Left lung (tissue), 10 donors: Measurements from ENCODE around the gene PRDM2. TPM values are rescaled to one million over a fixed set of nuclear protein-coding genes. Genes with fewer than 3 reads are reported as not detected.

Source experiments
- ATAC-seq: fragments of 200-7000 bp; cut with Tn5 transposase; one replicate; pipeline ENCODE4 v1.9.1; 2020; ENCODE audit warnings: moderate library complexity
- DNase-seq, 4 donors: peaks; one replicate each; pipeline ENCODE4 v3.0.0-alpha.2; 2013 to 2020
- H3K27ac ChIP-seq, 2 donors: fragments of 200-600 bp; sonication (generic) in 1 of 2; one replicate each; pipeline versions ENCODE4 v1.5.0 to v1.8.0; 2020 to 2021
- H3K27me3 ChIP-seq, 2 donors: fragments of 200-600 bp; sonication (generic) in 1 of 2; one replicate each; pipeline versions ENCODE4 v1.5.0 to v1.8.0; 2020 to 2021
- H3K36me3 ChIP-seq, 2 donors: fragments of 200-600 bp; sonication (generic) in 1 of 2; one replicate each; pipeline versions ENCODE4 v1.5.0 to v1.8.0; 2020 to 2021
- H3K4me1 ChIP-seq, 2 donors: fragments of 200-600 bp; one replicate each; pipeline ENCODE4 v1.8.0; 2021
- H3K4me3 ChIP-seq, 2 donors: fragments of 200-600 bp; sonication (generic) in 1 of 2; one replicate each; pipeline versions ENCODE4 v1.5.0 to v1.8.0; 2020 to 2021; ENCODE audit warnings: mild to moderate bottlenecking in 1 of 2
- H3K9me3 ChIP-seq, 2 donors: fragments of 200-600 bp; sonication (generic) in 1 of 2; one replicate each; pipeline versions ENCODE4 v1.5.0 to v1.8.0; 2020 to 2021
- intact Hi-C, 2 donors: fragments of 100-400 bp; cut with DNase I; formaldehyde crosslinking; loops; one replicate each; pipeline versions ENCODE4 v1.11.2 to v1.14.2; 2022
- polyA plus RNA-seq, 6 donors: library from polyadenylated mRNA; unstranded; fragments of 120-200 nt; gene quantifications; one replicate each; pipeline ENCODE4 v1.2.1, GENCODE V29; 2013; ENCODE audit not compliant: insufficient read length in 6 of 6
- total RNA-seq, 2 donors: library from RNA; stranded (reverse); fragmentation: NEBNext Ultra II Directional; extraction: Animal tissue kit (Norgen Biotek cat#: 25700); gene quantifications; one replicate each; pipeline ENCODE4 v1.2.1, GENCODE V29; 2021
- TF ChIP-seq, protein P1 (sequence below), 2 donors: fragments of 200-600 bp; sonication (generic) in 1 of 2; IDR thresholded peaks; one replicate each; pipeline versions ENCODE4 v1.5.0 to v1.8.0; 2021; ENCODE audit warnings: antibody characterized with exemption in 2 of 2
- donor health status: DM: no; HTN: yes; CAD: no.
- donor health status: DM: no; HTN: no; CAD: no.

PRDM2 gene
- total and polyA plus RNA-seq, 8 donors = 39.6 to 51.7 (median 44.9) TPM

DNA sequence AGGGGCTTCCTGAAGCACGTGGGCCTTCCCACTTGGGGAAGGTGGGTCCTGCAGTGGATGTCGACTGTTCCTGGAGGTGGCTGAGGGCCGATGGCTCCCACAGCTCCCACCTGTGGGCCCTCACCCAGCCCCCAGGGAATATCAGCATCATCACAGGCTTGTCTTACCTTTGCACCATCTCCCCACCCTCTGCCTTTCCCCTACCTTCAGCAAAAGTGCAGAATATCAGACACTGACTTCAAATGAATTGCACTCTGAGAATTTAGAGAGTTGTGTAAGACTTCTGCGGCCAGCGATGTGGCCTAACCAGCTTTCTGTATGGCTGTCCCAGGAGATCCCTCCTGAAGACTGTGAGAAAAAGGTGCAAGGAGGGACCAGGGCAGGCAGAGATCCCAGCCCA lies 105.4 kb downstream of the PRDM2 start:
- H3K36me3 ChIP-seq = peaks cover 0 to 4% of the 10 kb centered on the region in 2 donors
- H3K27me3 ChIP-seq = no peaks in the 10 kb centered on the region
- no peaks in the 10 kb centered on the region for H3K9me3 ChIP-seq
- H3K27ac ChIP-seq = no peak overlapping the region
- H3K4me1 ChIP-seq = peaks cover 0 to 10% of the 10 kb centered on the region in 2 donors
- intact Hi-C loops = no loop called here
- H3K4me3 ChIP-seq = no peak overlapping the region
- no peak for DNase-seq
- ATAC-seq = no peak
- TF ChIP-seq, protein P1, sequence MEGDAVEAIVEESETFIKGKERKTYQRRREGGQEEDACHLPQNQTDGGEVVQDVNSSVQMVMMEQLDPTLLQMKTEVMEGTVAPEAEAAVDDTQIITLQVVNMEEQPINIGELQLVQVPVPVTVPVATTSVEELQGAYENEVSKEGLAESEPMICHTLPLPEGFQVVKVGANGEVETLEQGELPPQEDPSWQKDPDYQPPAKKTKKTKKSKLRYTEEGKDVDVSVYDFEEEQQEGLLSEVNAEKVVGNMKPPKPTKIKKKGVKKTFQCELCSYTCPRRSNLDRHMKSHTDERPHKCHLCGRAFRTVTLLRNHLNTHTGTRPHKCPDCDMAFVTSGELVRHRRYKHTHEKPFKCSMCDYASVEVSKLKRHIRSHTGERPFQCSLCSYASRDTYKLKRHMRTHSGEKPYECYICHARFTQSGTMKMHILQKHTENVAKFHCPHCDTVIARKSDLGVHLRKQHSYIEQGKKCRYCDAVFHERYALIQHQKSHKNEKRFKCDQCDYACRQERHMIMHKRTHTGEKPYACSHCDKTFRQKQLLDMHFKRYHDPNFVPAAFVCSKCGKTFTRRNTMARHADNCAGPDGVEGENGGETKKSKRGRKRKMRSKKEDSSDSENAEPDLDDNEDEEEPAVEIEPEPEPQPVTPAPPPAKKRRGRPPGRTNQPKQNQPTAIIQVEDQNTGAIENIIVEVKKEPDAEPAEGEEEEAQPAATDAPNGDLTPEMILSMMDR (IDR thresholded peaks at IDR 0.05) = no peak

DNA sequence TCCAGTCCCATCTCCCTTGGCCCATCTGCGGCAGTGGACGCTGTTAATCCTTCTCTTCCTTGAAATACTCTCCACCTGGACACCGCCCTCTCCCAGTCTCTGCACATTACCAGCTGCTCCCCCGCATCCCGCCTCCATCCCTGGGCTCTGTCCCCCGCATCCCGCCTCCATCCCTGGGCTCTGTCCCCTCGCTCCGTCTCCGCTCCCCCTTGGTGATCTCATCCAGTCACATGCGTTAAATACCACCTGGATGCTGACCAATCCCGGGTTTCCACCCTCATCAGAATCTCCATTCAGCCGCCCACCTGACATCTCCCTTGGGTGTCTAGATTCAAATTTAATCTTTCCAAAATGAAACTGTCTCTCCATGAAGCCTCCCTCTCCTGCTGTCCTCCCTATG lies 106.1 kb downstream of the PRDM2 start:
- H3K27me3 ChIP-seq = no peaks in the 10 kb centered on the region
- H3K4me1 ChIP-seq = peaks cover 0 to 5% of the 10 kb centered on the region in 2 donors
- H3K9me3 ChIP-seq = no peaks in the 10 kb centered on the region
- H3K4me3 ChIP-seq = no peak overlapping the region
- ATAC-seq = no peak
- TF ChIP-seq, protein P1 (IDR thresholded peaks at IDR 0.05) = no peak
- DNase-seq = peak in 1 of 4 donors; percentile 49
- intact Hi-C loops = no loop called here
- H3K36me3 ChIP-seq = peaks cover 0 to 4% of the 10 kb centered on the region in 2 donors
- H3K27ac ChIP-seq = no peak overlapping the region

DNA sequence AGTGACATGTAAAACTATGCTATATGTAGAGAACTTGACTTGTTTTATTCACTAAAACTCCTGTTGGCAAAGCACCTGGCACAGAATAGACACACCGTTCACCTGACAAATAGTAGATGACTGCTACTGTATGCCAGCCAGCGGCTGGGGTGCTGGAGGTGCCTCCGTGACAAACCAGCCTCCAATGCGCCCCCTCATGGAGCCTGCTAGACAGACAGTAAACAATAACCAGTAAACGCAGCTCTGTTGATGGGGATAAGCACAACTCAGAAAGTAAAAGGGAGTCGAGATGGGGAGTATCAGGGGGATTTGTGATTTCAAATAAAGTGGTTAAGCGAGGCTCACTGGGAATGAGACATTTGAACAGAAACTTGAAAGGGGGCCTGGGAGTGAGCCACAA lies 107.2 kb downstream of the PRDM2 start:
- Histone ChIP-seq H3K4me1 (no peaks in the 10 kb centered on the region), H3K4me3 (no peak overlapping the region), H3K36me3 (peaks cover 0 to 4% of the 10 kb centered on the region in 2 donors), H3K27ac (no peak overlapping the region), H3K9me3 (no peaks in the 10 kb centered on the region), H3K27me3 (no peaks in the 10 kb centered on the region)
- TF ChIP-seq, protein P1 (IDR thresholded peaks at IDR 0.05) = no peak
- DNase-seq = peak in 1 of 4 donors; percentile 24
- intact Hi-C loops = no loop called here
- no peak for ATAC-seq

DNA sequence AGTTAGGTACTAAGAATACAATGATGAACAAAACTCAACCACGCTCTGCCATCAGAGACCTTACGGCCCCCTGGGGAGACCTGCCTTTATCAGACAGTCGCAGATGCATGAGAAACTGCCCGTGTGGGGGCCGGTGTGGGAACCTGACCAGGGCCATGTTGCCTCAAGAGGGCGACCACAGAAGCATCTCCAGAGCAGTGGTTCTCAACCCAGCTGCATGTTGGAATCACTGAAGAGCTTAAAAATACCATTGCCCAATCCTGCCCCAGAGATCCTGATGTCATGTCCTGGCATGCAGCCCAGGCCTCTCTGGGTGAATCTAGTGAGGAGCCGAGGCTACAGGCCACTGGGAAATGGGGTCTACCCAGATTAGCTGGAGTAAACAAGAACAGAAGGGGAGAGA lies 108.7 kb downstream of the PRDM2 start:
- DNase-seq (peak in 1 of 4 donors; percentile 32), ATAC-seq (no peak)
- H3K27ac ChIP-seq = no peak overlapping the region
- no peaks in the 10 kb centered on the region for H3K27me3 ChIP-seq
- no peak overlapping the region for H3K4me3 ChIP-seq
- H3K9me3 ChIP-seq = no peaks in the 10 kb centered on the region
- intact Hi-C loops = no loop called here
- peaks cover 0 to 4% of the 10 kb centered on the region in 2 donors for H3K36me3 ChIP-seq
- TF ChIP-seq, protein P1 (IDR thresholded peaks at IDR 0.05) = no peak
- H3K4me1 ChIP-seq = peaks cover 0 to 3% of the 10 kb centered on the region in 2 donors

DNA sequence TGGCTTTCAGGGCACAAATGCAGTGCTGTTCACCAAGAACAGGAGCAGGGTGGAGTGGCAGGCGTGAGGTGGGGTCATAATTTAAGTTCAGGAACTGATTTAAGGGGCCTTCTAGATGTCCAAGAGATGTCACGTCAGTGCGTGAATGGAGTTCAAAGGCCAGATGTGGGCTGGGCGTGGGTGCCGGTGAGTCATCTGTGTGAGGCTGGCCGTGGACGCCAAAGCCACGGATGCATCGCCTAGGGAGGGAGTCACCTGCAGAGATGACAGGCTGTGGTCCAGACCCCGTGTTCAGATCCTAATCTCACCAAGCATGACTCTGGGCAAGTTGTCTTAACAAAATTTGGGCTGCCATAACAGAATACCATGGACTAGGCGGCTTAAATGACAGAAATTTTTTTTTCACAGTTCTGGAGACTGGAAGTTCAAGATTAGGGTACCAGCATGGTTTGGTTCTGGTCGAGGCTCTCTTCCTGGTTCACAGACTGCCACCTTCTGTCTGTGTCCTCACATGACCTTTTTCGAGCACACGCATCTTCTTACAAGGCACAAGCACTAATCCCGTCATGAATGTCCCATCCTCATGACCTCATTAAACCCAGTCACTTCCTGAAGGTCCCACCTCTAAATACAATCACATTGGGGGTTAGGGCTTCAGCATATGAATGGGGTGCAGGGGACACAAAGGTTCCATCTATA lies 109.6 kb downstream of the PRDM2 start:
- ATAC-seq (no peak), DNase-seq (no peak)
- Histone ChIP-seq H3K9me3 (no peaks in the 10 kb centered on the region), H3K27me3 (no peaks in the 10 kb centered on the region), H3K36me3 (peaks cover 0 to 4% of the 10 kb centered on the region in 2 donors), H3K27ac (no peak overlapping the region), H3K4me3 (no peak overlapping the region), H3K4me1 (peaks cover 0 to 3% of the 10 kb centered on the region in 2 donors)
- intact Hi-C loops = no loop called here
- TF ChIP-seq, protein P1 (IDR thresholded peaks at IDR 0.05) = no peak
